GM18505 (cell line): ENCODE results near the gene SAP30L.

Experiments
- ATAC-seq: cut with Tn5 transposase; IDR thresholded peaks from one replicate; pipeline ENCODE4 v1.9.1; 2021; ENCODE audit not compliant: unreplicated experiment
- POLR2A ChIP-seq: IDR thresholded peaks from 4 replicates; pipeline ENCODE4 v1.6.1; 2011; ENCODE audit warnings: borderline replicate concordance; ENCODE audit not compliant: insufficient read depth, insufficient read length; ENCODE audit errors: extremely low read depth

The SAP30L gene

GRCh38 chr5:154409230-154409840, 36.5 kb upstream of the SAP30L start:
- no peak for TF ChIP-seq POLR2A
- no peak for ATAC-seq

- no peak for TF ChIP-seq POLR2A
- no peak for ATAC-seq
These were observed 35.8 kb upstream of the SAP30L start for GRCh38 chr5:154410008-154410407.

- ATAC-seq: no peak
- no peak for TF ChIP-seq POLR2A
These were observed 35.0 kb upstream of the SAP30L start for GRCh38 chr5:154410786-154411185.

- no peak for TF ChIP-seq POLR2A
- no peak for ATAC-seq
These were observed 34.5 kb upstream of the SAP30L start for GRCh38 chr5:154411338-154411737.

- TF ChIP-seq POLR2A: no peak
- no peak for ATAC-seq
These were observed 33.5 kb upstream of the SAP30L start for GRCh38 chr5:154412316-154412715.

- TF ChIP-seq POLR2A: no peak
- ATAC-seq: no peak
These were observed 32.9 kb upstream of the SAP30L start for GRCh38 chr5:154412925-154413324.

GRCh38 chr5:154415114-154415513, 30.7 kb upstream of the SAP30L start:
- TF ChIP-seq POLR2A: no peak
- ATAC-seq: no peak

GRCh38 chr5:154418344-154418820, 27.4 kb upstream of the SAP30L start:
- TF ChIP-seq POLR2A: no peak
- no peak for ATAC-seq

- no peak for ATAC-seq
- TF ChIP-seq POLR2A: no peak
These were observed 26.6 kb upstream of the SAP30L start for GRCh38 chr5:154419236-154419635.

- ATAC-seq: no peak
- no peak for TF ChIP-seq POLR2A
These were observed 23.9 kb upstream of the SAP30L start for GRCh38 chr5:154421868-154422267.

GRCh38 chr5:154422298-154422697, 23.5 kb upstream of the SAP30L start:
- TF ChIP-seq POLR2A: no peak
- ATAC-seq: no peak

- ATAC-seq: no peak
- no peak for TF ChIP-seq POLR2A
These were observed 17.6 kb upstream of the SAP30L start for GRCh38 chr5:154428208-154428607.

GRCh38 chr5:154429341-154429740, 16.5 kb upstream of the SAP30L start:
- TF ChIP-seq POLR2A: no peak
- ATAC-seq: no peak

GRCh38 chr5:154430466-154430865, 15.3 kb upstream of the SAP30L start:
- no peak for ATAC-seq

More at GRCh38 chr5:154430466-154430865, 15.3 kb upstream of the SAP30L start:
- no peak for TF ChIP-seq POLR2A
